Stimulated activated CD8-positive, alpha-beta memory T cell treated with anti-CD3 and anti-CD28 coated beads, Interleukin-2, amount 100 ng/mL, for 1 hour (primary cell): ENCODE data around the gene GRIN2D.

Source experiments
- DNase-seq, 2 donors: peaks; one replicate each; pipeline ENCODE4 v3.0.0-alpha.2; 2020; ENCODE audit warnings: low read depth in 2 of 2

The GRIN2D gene

DNA sequence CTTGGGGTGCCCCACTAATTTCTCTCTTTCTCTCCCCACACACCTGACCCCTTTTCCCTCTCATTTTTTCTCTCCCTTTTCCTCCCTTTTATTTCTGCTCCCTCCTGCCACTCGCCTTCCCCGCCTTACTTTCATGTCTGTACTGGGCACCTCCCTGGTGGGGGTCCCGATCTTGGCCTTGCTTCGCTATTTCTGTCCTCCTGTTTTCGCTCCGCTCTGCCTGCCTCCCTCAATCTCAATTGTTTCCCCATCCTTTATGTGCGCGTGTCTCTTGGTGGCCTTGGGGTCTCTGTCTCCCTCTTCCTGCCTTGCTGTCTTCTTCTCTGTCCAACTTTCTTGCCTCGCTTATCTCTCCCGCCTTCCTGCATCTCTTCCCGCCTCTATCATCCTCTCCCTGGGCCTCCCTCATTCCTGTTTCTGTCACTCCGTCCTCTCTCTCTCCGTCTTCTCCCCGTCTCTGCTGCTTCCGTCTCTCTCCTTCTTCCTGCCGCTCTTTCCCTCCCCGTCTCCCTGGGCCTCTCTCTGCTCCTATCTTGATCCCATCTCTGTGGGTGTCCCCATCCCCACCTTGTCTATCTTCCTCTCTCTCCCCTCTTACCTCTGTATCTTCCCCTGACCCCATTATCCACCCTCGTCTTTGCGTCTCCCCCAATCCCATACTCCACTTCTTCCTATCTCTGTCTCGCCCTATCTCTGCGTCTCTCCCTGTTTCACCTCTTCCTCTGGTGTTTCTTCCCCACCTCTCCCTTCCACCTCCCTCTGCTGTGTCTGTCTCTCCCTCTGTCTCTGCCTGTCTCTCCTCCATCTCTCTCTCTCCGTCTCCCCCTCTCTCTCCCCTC, 4.0 kb downstream of the GRIN2D start:
- no peak for DNase-seq

- no peak for DNase-seq
Measured at GRCh38 chr19:48398102-48398374, 4.6 kb downstream of the GRIN2D start.

DNA sequence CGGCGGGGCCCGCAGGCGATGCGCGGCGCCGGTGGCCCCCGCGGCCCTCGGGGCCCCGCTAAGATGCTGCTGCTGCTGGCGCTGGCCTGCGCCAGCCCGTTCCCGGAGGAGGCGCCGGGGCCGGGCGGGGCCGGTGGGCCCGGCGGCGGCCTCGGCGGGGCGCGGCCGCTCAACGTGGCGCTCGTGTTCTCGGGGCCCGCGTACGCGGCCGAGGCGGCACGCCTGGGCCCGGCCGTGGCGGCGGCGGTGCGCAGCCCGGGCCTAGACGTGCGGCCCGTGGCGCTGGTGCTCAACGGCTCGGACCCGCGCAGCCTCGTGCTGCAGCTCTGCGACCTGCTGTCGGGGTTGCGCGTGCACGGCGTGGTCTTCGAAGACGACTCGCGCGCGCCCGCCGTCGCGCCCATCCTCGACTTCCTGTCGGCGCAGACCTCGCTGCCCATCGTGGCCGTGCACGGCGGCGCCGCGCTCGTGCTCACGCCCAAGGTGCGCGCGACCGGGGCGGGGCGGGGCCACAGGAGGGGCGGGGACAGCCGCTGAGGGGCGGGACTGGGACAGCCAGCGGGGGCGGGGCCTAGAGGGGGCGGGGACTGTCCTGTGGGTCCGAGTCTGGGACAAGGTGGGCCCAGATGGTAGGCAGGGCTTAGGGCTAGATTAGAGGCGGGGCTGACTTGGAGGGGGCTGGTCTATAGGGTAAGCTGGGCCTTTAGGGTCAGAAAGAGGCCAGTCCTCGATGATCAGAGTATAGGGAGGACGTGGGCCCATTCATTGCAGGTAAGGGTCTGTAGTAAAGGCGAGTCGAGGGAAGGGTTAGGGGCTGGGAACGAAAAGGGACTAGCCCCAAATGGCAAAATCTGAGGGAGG, 5.1 kb downstream of the GRIN2D start:
- peak; percentile 62 to 75 for DNase-seq

DNA sequence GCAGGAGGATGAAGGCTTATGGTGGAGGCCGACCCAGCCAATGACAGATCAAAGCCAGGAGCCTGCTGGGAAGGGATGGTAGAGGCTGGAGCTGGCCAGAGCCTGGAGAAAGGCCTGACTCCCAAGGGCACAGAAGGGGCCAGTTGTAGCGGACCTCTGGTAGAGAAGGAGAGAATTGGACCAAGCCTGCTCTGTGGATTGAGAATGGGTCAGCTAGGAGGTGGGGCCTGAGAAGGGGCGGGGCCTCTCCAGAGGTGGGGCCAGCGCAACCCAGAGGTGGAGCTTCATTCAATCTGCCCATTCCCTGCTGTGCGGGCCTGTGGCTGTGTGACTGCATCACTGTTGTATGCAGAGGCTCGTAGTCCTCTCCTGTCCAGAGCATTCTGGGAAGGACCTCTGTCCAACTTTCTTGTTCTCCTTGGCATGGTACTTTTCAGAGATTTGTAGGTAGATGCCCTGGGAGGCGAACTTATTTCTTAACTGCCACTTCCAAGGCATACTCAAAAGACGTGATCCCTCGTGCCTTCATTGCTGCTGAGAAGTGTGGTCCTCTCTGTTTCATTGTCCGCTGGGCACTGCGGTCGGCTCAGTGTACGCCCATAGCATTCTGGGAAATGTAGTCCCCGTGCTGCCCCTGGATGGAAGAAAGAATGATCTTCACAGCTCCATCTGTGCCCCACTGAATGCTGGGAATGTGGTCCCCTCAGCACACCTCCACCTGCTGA, 6.7 kb downstream of the GRIN2D start:
- DNase-seq: no peak

DNA sequence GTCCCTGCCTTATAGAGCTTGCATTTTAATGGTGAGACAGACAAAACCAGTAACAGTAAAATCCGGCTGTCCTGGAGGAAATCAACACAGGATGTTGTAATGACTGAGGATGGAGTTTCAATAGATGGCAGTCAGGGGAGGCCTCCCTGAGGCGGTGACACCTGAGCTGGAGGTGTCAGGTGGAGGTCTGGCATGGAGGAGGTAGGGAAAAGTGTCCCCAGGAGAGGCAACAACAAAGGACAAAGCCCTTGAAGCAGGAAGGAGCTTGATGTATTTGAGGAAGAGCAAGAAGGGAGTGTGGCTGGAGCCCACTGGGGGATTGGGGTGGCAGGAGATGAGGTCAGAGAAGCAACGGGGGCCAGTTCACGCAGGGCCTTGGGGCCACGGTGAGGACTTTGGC, 7.8 kb downstream of the GRIN2D start:
- no peak for DNase-seq

DNA sequence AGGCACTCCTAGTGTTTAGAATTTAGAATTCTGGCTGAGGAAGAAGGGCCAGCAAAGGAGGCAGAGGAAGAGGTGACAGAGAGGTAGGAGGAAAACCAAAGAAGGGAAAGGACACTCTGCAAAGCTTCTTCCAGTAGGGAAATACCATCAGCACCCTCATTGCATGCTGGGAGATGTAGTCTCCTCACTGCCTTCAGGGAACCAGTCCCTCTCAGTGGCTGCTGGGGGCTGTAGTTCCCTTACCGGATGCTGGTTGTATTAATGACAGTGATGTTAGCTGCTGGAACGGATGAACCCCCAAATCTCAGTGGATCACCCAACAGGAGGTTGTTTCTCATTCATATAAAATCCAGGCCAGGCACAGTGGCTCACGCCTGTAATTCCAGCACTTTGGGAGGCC, 10.1 kb downstream of the GRIN2D start:
- no peak for DNase-seq

DNA sequence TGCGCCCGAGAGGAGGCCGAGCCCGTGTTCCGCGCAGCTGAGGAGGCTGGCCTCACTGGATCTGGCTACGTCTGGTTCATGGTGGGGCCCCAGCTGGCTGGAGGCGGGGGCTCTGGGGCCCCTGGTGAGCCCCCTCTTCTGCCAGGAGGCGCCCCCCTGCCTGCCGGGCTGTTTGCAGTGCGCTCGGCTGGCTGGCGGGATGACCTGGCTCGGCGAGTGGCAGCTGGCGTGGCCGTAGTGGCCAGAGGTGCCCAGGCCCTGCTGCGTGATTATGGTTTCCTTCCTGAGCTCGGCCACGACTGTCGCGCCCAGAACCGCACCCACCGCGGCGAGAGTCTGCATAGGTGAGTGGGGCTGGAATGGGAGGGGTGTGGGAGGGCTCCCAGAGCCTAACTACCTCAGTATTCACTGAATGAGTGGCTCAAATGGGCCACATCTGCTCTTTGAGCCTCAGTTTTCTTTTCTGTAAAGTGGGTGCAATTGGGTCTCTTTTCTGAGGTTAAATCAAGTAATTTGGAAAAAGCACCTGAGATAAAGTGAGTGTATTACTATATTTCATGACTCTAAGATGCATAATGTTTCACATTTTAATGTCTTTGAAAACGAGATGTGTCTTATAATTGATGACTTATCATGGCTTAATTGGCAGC, 11.7 kb downstream of the GRIN2D start:
- DNase-seq: no peak

- no peak for DNase-seq
Measured at GRCh38 chr19:48405850-48406249, 12.4 kb downstream of the GRIN2D start.

DNA sequence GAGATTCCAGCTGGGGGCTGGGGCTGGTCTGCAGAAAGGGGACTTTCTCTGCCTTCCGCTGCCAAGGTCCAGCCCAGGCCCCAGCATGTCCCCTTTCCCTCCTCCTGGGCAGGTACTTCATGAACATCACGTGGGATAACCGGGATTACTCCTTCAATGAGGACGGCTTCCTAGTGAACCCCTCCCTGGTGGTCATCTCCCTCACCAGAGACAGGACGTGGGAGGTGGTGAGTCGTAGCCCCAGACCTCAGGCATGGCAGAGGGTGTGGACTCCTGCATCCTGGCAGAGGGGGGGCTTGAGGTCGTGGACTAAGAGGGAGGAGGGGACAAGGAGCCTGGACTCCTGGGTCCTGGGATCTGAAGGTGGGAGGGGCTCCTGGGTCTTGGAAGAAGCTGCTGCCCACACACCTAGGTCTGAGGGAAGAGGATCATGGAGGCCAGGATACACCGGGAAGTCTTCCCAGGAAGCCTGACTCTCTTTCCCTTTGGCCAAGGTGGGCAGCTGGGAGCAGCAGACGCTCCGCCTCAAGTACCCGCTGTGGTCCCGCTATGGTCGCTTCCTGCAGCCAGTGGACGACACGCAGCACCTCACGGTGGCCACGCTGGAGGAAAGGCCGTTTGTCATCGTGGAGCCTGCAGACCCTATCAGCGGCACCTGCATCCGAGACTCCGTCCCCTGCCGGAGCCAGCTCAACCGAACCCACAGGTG, 20.6 kb downstream of the GRIN2D start:
- DNase-seq: no peak

- peak in 1 of 2 donors; percentile 51 for DNase-seq
Measured at GRCh38 chr19:48415395-48415794, 21.9 kb downstream of the GRIN2D start.

DNA sequence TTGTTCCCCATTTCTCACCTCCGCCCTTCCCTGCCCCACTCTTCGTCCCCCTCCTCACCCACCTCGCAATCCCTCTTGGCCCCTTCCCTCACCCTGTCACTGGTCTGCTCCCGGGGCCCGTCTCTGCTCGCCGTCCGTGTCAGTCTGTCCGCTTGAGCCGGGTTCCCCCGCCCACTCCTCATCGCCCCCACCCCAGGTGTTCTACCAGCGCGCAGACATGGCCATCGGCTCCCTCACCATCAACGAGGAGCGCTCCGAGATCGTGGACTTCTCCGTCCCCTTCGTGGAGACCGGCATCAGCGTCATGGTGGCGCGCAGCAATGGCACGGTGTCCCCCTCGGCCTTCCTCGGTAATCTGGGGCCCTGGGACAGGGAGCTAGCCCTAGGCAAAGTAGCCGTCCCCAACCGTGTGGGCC, 22.3 kb downstream of the GRIN2D start:
- DNase-seq: no peak

DNA sequence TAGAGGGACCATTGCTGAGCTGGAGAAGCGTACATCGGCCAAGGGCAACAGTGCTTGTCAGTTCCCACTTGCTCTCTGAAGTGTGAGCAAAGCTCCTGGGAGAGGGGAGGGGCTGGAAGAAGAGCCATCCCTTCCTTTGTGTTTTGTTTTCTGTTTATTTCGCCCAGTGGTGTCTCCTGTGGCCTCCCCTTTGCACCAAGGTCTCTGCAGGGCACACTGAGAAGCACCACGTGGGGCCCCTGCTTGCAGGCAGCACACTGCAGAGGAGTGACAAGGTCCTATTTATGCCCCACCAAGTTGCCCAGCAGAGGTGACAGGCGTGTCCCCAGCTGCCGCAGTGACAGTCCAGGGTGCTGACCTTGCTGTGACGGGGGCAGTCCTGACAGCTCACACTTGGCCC, 24.0 kb downstream of the GRIN2D start:
- no peak for DNase-seq

DNA sequence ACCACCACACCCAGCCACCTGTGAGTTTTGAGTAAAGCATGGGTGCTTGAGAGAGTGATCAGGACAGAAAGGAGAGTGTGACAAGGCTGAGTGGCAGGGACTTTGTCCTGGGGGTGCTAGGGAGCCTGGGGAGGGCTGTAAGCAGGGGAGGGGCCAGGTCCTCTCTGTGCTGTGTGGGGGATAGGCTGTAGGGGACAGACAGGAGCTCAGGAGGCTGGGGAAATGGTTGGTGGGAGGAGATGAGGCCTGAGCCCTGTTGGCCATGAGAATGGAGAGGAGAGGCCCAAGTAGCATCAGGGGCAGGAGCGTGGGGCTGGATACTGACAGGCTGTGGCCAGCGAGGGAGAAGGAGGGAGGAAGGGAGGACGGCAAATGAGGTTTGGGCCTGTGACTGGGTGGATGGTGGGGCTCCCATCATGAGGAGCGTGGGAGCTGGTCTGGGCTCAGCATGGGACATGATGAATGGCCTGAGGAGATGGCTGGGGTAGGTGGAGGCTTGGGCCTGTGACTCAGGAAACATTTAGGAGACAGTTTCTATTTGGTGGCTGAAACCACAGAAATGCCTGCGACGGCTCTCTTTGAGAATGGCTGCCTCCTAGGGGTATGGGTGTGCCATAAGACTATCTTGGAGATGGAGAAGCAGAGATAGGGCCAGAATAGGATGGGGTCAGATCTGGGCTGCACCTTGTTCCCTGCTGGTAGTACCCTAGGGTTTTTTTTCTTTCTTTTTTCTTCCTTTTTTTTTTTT, 25.0 kb downstream of the GRIN2D start:
- DNase-seq: no peak

DNA sequence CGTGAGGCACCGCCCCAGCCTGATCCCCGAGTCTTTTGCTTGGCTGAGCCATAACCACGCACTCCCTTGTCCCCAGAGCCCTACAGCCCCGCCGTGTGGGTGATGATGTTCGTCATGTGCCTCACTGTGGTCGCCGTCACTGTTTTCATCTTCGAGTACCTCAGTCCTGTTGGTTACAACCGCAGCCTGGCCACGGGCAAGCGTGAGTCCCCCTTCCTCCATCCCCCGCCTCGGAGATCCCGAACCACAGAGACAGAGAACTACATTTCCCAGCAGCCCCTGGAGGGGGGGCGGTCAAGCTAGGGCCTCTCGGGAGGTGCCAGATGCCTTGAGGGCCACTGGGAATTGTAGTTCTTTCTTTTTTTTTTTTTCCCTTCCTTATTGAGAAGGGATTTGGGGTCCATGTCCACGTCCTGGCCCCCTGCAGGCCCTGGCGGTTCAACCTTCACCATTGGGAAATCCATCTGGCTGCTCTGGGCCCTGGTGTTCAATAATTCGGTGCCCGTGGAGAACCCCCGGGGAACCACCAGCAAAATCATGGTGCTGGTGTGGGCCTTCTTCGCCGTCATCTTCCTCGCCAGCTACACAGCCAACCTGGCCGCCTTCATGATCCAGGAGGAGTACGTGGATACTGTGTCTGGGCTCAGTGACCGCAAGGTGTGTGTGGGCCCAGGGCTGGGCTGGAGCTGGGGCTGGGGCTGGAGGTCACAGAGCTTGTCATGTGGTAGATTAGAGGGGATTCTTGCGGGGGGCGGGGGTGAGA, 25.9 kb downstream of the GRIN2D start:
- DNase-seq: peak; percentile 33 to 46

DNA sequence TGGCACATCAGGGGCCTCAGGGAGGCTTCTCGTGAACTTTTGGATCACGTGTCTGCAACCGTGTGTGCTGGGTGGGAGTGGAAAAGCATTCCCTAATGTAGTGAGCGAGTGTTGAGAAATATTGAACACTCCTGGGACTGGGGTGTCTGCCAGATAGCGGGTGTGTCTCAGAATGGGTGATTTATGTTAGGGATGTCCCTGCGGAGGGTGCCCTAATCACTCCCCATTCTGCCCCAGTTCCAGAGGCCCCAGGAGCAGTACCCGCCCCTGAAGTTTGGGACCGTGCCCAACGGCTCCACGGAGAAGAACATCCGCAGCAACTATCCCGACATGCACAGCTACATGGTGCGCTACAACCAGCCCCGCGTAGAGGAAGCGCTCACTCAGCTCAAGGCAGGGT, 28.1 kb downstream of the GRIN2D start:
- no peak for DNase-seq

- DNase-seq: no peak
Measured at GRCh38 chr19:48424694-48425219, 31.3 kb downstream of the GRIN2D start.

- no peak for DNase-seq
Measured at GRCh38 chr19:48428670-48429069, 35.2 kb downstream of the GRIN2D start.

- no peak for DNase-seq
Measured at GRCh38 chr19:48433337-48433736, 39.9 kb downstream of the GRIN2D start.

- DNase-seq: no peak
Measured at GRCh38 chr19:48436586-48436985, 43.1 kb downstream of the GRIN2D start.
